GM18526 (cell line): ENCODE data around the gene RPTOR.

Experiments used
- POLR2A ChIP-seq: IDR thresholded peaks from 3 replicates; pipeline ENCODE4 v1.6.1; 2011; ENCODE audit not compliant: insufficient read length; ENCODE audit errors: extremely low read depth

The RPTOR gene

GRCh38 chr17:80779961-80780380 is 235.3 kb downstream of the RPTOR start:
- TF ChIP-seq POLR2A, result no peak

GRCh38 chr17:80780381-80781198 is 236.0 kb downstream of the RPTOR start:
- TF ChIP-seq POLR2A, result no peak

- TF ChIP-seq POLR2A, result no peak
These were observed 236.6 kb downstream of the RPTOR start for GRCh38 chr17:80781211-80781610.

GRCh38 chr17:80781807-80782277 is 237.2 kb downstream of the RPTOR start:
- TF ChIP-seq POLR2A, result no peak

GRCh38 chr17:80782536-80783427 is 238.1 kb downstream of the RPTOR start:
- TF ChIP-seq POLR2A, result no peak

- TF ChIP-seq POLR2A, result no peak
These were observed 238.8 kb downstream of the RPTOR start for GRCh38 chr17:80783486-80783885.

GRCh38 chr17:80783971-80784370 is 239.3 kb downstream of the RPTOR start:
- no peak for TF ChIP-seq POLR2A

- TF ChIP-seq POLR2A, result no peak
These were observed 241.0 kb downstream of the RPTOR start for GRCh38 chr17:80785477-80786178.

- no peak for TF ChIP-seq POLR2A
These were observed 241.8 kb downstream of the RPTOR start for GRCh38 chr17:80786470-80786869.

- TF ChIP-seq POLR2A, result no peak
These were observed 242.2 kb downstream of the RPTOR start for GRCh38 chr17:80786887-80787286.

- TF ChIP-seq POLR2A, result no peak
These were observed 243.2 kb downstream of the RPTOR start for GRCh38 chr17:80787881-80788280.

GRCh38 chr17:80789356-80789902 is 244.8 kb downstream of the RPTOR start:
- no peak for TF ChIP-seq POLR2A

GRCh38 chr17:80790021-80790765 is 245.6 kb downstream of the RPTOR start:
- peak; percentile 26 for TF ChIP-seq POLR2A

- TF ChIP-seq POLR2A, result no peak
These were observed 246.5 kb downstream of the RPTOR start for GRCh38 chr17:80790981-80791742.

- no peak for TF ChIP-seq POLR2A
These were observed 247.2 kb downstream of the RPTOR start for GRCh38 chr17:80791758-80792284.
